ENCODE measurements around the gene TGFBR3.
"Not testable (repeated sequence)": the region's sequence is repeated elsewhere in the genome, so short reads cannot be mapped to it uniquely, and the experiment has no call there.

TGFBR3 gene

DNA sequence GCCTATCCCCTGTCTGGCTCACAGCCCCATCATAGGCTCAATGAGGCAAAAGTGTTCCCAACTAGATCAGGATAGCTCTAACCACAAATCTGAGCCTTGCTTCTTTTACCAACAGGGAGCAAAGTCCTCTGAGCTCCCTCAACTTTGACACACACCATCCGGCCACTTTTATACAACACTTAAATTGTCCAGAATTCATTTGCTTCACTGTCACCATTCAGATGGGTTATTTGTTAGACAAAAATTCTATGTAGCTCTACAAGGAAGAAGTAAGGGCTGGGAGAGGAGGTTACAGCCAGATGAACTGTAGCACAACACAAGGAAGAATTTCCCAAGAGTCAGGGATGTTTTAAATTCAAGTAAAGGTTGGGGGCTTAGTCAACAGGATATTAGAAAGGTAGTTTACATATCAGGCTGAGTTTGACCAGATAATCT is 50.8 kb downstream of the TGFBR3 start:
- no peak for DNase-seq (ENCODE audit: low read depth)
- TF ChIP-seq, protein P1, sequence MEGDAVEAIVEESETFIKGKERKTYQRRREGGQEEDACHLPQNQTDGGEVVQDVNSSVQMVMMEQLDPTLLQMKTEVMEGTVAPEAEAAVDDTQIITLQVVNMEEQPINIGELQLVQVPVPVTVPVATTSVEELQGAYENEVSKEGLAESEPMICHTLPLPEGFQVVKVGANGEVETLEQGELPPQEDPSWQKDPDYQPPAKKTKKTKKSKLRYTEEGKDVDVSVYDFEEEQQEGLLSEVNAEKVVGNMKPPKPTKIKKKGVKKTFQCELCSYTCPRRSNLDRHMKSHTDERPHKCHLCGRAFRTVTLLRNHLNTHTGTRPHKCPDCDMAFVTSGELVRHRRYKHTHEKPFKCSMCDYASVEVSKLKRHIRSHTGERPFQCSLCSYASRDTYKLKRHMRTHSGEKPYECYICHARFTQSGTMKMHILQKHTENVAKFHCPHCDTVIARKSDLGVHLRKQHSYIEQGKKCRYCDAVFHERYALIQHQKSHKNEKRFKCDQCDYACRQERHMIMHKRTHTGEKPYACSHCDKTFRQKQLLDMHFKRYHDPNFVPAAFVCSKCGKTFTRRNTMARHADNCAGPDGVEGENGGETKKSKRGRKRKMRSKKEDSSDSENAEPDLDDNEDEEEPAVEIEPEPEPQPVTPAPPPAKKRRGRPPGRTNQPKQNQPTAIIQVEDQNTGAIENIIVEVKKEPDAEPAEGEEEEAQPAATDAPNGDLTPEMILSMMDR (IDR thresholded peaks at IDR 0.05; ENCODE audit: control insufficient read depth, insufficient read depth, low read depth, low read length, missing control alignments), result no peak
- H3K4me3 ChIP-seq (ENCODE audit: control insufficient read depth, low read depth, low read length), result no peak overlapping the region

DNA sequence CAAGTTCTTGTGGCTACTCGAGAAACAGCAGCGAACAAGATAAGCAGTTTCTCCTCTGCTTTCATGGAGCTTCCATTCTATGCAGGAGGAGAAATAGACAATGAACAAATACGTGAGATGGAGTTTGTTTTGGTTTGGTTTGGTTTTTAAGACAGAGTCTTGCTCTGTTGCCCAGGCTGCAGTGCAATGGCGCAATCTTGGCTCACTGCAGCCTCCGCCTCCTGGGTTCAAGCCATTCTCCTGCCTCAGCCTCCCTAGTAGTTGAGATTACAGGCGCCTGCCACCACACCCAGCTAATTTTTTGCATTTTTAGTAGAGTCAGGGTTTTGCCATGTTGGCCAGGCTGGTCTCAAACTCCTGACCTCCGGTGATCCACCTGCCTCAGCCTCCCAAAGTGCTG is 51.4 kb downstream of the TGFBR3 start:
- H3K4me3 ChIP-seq (ENCODE audit: control insufficient read depth, low read depth, low read length); DNase-seq (ENCODE audit: low read depth): not testable (repeated sequence)

DNA sequence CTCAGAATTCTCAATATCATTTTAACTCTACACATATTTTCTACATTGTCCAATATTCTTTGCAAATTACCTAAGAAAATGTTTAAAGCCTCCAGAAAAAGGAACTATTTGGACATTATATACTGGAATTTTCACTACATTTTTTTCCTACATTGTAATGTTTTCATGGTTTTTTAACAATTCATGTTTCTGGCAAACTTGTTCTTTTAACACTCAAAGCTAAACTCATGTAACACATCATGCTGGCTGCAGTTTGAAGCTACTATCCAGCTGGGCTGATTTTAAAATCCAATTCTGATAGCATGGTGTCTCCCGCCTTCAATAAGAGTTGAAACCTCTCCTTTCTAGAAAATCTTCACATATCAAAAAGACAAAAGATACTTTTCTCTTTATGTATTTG is 52.0 kb downstream of the TGFBR3 start:
- DNase-seq (ENCODE audit: low read depth), result no peak
- TF ChIP-seq, protein P1 (IDR thresholded peaks at IDR 0.05; ENCODE audit: control insufficient read depth, insufficient read depth, low read depth, low read length, missing control alignments), result no peak
- H3K4me3 ChIP-seq (ENCODE audit: control insufficient read depth, low read depth, low read length), result no peak overlapping the region

DNA sequence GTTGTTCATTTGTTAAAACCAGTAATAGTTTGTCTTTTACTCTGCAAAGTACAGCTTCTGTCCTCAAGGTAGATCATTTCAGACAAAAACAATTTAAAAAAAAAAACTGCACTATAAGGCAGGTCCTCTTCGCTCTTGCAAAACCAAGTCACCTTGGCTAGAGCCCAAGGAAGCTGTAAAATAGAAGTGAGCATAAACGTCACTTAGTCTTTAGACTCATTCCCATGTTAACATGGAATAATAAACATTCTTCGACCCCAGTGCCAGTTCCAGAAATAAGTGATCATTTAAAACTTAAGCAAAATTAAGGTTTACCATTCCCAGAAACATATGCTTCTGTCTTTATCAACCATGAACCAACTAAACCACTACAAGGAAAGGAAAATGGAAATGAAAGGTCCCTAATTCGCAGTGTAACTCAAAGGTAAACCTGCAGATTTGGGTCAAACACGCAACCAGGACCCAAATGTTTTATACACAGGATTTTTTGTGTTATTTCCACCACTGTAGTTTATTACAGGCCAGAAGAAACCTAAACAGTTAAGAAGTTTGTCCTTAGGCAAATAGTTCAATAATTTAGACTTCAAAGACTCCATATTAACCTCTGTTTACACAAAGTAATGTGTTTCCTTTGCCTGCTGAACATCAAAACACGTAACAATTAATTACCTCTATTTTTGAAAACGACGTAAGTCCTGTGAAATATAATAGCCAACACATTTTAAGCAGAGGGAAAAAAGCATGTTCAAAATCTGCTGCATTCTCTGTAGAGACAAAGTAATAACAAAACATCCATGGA is 54.6 kb downstream of the TGFBR3 start:
- TF ChIP-seq, protein P1 (IDR thresholded peaks at IDR 0.05; ENCODE audit: control insufficient read depth, insufficient read depth, low read depth, low read length, missing control alignments), result no peak
- no peak for DNase-seq (ENCODE audit: low read depth)
- H3K4me3 ChIP-seq (ENCODE audit: control insufficient read depth, low read depth, low read length), result no peak overlapping the region

DNA sequence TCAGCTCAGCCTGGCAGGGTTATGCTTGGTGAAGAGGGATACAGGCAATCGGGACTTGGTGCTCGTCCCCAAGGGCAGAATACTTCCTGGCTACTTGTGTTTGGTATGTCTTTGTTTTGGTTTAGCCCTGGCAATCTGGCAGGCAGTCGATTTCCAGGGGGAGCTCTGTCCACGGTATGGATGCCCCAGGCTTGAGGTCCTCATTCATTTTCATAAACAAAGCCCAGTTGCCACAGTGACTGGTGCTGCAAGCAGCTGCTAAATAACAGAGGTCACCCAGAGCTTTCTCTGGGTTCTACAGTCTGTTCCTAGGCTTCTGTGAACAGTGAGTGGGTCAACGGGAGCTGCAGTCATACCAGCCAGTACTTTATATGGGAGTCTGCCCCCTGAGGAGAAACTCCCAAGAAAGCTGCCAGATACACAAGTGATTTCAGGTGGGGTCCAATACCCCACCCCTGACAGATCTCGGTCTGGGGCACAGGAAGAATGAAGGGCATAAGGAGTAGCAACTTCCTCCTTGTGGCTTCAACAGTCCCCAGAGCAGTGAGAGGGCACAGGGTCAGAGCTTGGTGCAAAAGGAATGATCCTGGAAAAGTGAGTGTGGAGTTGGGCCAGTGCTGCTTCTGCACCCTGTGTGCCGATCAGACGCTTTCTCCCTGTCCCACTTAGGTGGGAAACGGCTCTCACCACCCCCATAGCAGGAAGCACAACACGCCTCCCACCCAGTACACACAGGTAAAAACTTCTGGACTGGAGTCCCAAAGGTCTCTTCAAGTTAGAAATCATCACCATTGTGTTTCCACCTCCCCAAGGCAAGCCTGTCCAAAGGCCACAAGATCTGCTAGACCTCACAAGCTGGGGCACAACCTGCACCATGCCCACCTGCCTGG is 55.5 kb downstream of the TGFBR3 start:
- TF ChIP-seq, protein P1 (IDR thresholded peaks at IDR 0.05; ENCODE audit: control insufficient read depth, insufficient read depth, low read depth, low read length, missing control alignments), result peak; percentile 71
- no peak overlapping the region for H3K4me3 ChIP-seq (ENCODE audit: control insufficient read depth, low read depth, low read length)
- DNase-seq (ENCODE audit: low read depth), result peak; percentile 67

DNA sequence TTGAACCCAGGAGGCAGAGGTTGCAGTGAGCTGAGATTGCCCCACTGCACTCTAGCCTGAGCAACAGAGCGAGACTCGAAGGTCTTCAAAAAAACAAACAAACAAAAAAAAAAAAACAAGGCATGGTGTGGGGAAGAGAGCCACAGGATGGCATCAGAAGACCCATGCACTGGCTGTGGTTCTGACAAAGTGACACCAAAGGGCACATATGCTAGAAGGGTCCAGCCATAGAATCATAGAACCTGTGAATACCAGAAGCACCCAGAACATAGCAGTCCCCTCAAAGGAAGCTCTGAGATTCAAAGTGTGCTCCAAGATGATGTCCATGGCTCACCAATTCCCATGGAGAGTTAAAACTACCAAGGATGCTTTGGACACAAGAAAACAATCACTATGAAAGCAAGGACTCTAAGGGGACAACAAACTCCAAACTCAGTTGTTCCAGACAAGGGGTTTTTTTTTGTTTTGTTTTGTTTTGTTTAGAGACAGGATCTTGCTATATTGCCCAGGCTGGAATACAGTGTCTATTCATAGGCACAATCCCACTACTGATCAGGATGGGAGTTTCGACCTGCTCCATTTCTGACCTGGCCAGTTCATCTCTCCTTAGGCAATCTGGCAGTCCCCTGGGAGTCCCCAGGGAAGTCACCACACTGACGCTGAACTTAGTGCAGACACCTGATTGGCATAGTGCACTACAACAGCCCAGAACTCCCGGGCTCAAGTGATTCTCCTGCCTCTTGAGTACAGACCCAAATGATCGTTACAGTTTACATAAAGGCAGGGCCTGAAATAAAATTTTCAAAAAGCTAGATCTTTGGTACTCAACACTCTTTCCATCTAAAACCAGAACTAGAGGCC is 56.4 kb downstream of the TGFBR3 start:
- TF ChIP-seq, protein P1 (IDR thresholded peaks at IDR 0.05; ENCODE audit: control insufficient read depth, insufficient read depth, low read depth, low read length, missing control alignments), result no peak
- no peak overlapping the region for H3K4me3 ChIP-seq (ENCODE audit: control insufficient read depth, low read depth, low read length)

More for the DNA sequence above, 56.4 kb downstream of the TGFBR3 start:
- DNase-seq (ENCODE audit: low read depth), result no peak

All from AG09309 (cell line).